KBM-7 (cell line): ENCODE results near the gene SLC35G3.

Source experiments
- DNase-seq: peaks from one replicate; pipeline ENCODE4 v3.0.0-alpha.2; 2015
- in situ Hi-C: fragments of 300-500 bp; cut with MboI; formaldehyde crosslinking; loops from 2 replicates; pipeline ENCODE4 v1.14.3; 2020; ENCODE audit warnings: low sequenced_read_pairs, low pct_unique_long_range_greater_than_20kb, mixed read lengths

Gene SLC35G3

DNA sequence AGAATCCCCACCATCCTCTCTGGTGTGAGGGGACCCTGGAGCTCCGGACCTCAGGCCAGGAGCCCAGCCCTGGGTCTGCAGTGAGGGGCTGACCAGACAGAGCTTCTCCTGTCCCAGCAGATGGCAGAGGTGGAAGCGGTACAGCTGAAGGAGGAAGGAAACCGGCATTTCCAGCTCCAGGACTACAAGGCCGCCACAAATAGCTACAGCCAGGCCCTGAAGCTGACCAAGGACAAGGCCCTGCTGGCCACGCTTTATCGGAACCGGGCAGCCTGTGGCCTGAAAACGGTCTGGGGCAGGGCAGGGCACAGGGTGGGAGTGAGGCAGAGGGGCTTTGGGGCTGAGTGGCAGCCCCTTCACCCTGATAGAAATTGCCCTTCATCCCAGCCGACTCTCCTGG, 46.0 kb downstream of the SLC35G3 start:
- no peak for DNase-seq
- in situ Hi-C loops, result no loop called here

DNA sequence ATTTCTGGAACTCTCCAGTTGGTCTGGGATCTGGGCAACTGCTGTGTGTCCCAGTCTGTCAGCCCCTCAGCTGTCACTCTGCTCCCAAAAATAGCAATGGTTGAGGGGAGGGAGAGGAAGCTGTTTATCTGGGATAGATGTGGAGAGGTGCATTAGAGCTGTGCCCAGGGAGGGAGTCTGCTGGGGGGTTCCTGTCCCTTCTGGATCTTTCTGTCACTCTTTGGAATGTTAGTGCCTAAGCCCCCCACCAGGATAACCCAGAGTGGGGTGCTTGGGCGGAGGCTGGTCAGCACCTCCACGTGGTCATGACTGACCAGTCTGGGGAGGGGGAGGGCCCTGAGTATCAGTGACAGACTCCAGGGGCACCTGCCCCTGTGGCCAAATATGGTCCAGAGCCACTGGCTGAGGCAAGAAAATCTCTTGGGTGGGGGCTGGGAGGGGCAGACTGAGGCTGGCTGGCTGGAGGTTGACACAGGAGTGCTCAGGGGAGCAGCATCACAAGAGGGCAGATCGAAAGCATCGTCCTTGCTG, 46.8 kb downstream of the SLC35G3 start, which contains the start of gene UNC45B:
Gene UNC45B, plus strand, starts transcription at position 443 of the 531 bp plus-strand sequence. CDS start 447 bp downstream, outside the sequence.
- in situ Hi-C loops, result no loop called here
- no peak for DNase-seq

DNA sequence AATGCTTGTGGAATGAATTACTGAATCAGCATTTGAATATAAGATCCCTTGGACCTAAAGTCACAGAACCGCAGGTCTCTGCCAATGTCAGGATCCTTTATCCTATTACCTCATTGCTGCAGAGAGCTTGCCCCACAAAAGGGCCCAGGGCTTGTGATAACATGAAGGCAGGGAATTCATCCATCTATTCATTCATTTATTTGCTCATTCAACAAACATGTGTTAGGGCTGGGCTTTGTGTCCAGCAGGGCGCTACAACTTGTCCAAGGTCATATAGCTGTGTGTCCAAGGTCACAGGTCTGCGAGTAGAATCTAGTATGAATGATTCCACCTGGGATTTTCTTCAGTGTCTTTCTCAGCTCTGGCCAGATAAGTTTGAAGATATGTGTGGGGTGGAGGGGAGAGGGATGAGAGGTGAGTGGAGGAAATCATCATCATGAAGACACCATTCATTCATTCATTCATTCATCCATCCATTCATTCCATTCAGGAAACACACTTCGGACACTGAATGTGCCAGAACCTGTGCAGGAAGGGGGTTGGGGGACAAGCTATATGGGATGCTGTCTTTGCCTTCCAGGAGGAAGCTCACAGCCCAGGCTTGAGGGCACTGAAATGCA, 47.9 kb downstream of the SLC35G3 start:
- DNase-seq, result no peak
- in situ Hi-C loops, result no loop called here

DNA sequence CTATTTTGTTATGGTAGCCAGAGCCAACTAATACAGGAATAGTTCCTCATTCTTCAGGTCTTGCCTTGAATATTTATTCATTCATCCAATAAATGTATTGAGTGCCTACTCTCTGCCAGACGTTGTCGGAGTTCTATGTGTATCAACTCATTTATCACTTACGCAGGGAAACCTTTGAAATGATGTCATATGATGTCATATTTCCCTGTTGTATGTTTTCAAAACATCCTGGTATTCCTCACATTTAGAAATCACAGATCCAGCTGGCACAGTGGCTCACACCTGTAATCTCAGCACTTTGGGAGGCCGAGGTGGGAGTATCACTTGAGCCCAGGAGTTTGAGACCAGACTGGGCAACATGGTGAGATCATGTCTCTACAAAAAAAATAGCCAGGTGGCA, 49.4 kb downstream of the SLC35G3 start:
- DNase-seq, result no peak
- in situ Hi-C loops, result no loop called here
